Measurements from ENCODE around the gene PDE7B. TPM values are rescaled to one million over a fixed set of nuclear protein-coding genes. Genes with fewer than 3 reads are reported as not detected.

PDE7B gene
- total RNA-seq, 4 donors from 2014 or later: 2.9 to 23.6 (median 5.2) TPM

GRCh38 chr6:135920689-135921088 lies 69.2 kb downstream of the PDE7B start:
- no peak overlapping the region for H3K4me3 ChIP-seq
- peaks cover 3 to 24% (median 13%) of the 10 kb centered on the region in 3 donors for H3K4me1 ChIP-seq
- TF ChIP-seq EP300 (IDR thresholded peaks at IDR 0.05) (no peak), CTCF (IDR thresholded peaks at IDR 0.05) (no peak), POLR2A (IDR thresholded peaks at IDR 0.05) (no peak)
- no peaks in the 10 kb centered on the region for H3K9me3 ChIP-seq
- no peaks in the 10 kb centered on the region for H3K36me3 ChIP-seq
- H3K27ac ChIP-seq: no peak overlapping the region
- no peak for ATAC-seq
- WGBS, 2 donors (ENCODE audit: low coverage in 1 of 2): 89% methylated on average over 7 of the region's 7 CpGs
- no peaks in the 10 kb centered on the region for H3K27me3 ChIP-seq

GRCh38 chr6:135921188-135921587 lies 69.7 kb downstream of the PDE7B start:
- WGBS, 2 donors (ENCODE audit: low coverage in 1 of 2): 45 to 60% methylated on average over 2 of the region's 2 CpGs
- peaks cover 3 to 24% (median 13%) of the 10 kb centered on the region in 3 donors for H3K4me1 ChIP-seq
- no peaks in the 10 kb centered on the region for H3K27me3 ChIP-seq
- TF ChIP-seq EP300 (IDR thresholded peaks at IDR 0.05): no peak
- no peak for TF ChIP-seq POLR2AphosphoS5 (IDR thresholded peaks at IDR 0.05)
- TF ChIP-seq CTCF (IDR thresholded peaks at IDR 0.05): no peak
- TF ChIP-seq POLR2A (IDR thresholded peaks at IDR 0.05): no peak
- ATAC-seq: no peak
- no peak overlapping the region for H3K4me3 ChIP-seq
- no peaks in the 10 kb centered on the region for H3K9me3 ChIP-seq
- no peak overlapping the region for H3K27ac ChIP-seq
- H3K36me3 ChIP-seq: no peaks in the 10 kb centered on the region

GRCh38 chr6:135922174-135922573 lies 70.7 kb downstream of the PDE7B start:
- peak overlapping the region; percentile 18 to 52 (median 34) for H3K27ac ChIP-seq
- H3K36me3 ChIP-seq: no peaks in the 10 kb centered on the region
- H3K27me3 ChIP-seq: no peaks in the 10 kb centered on the region
- H3K4me3 ChIP-seq: no peak overlapping the region
- no peak for TF ChIP-seq POLR2A (IDR thresholded peaks at IDR 0.05)
- TF ChIP-seq CTCF (IDR thresholded peaks at IDR 0.05): no peak
- no peak for TF ChIP-seq EP300 (IDR thresholded peaks at IDR 0.05)
- TF ChIP-seq POLR2AphosphoS5 (IDR thresholded peaks at IDR 0.05): no peak
- peak; percentile 55 for ATAC-seq
- no peaks in the 10 kb centered on the region for H3K9me3 ChIP-seq
- peaks cover 3 to 24% (median 13%) of the 10 kb centered on the region in 3 donors for H3K4me1 ChIP-seq

GRCh38 chr6:135922746-135923145 lies 71.2 kb downstream of the PDE7B start:
- WGBS, 2 donors (ENCODE audit: low coverage in 1 of 2): 5 to 6% methylated on average over 3 of the region's 3 CpGs
- Histone ChIP-seq H3K27me3 (no peaks in the 10 kb centered on the region), H3K27ac (peak overlapping the region in 2 of 4 donors; percentile 20 to 50), H3K9me3 (no peaks in the 10 kb centered on the region), H3K36me3 (no peaks in the 10 kb centered on the region), H3K4me1 (peaks cover 3 to 24% (median 13%) of the 10 kb centered on the region in 3 donors), H3K4me3 (no peak overlapping the region)
- ATAC-seq: no peak
- no peak for TF ChIP-seq CTCF (IDR thresholded peaks at IDR 0.05)
- TF ChIP-seq POLR2AphosphoS5 (IDR thresholded peaks at IDR 0.05): no peak
- TF ChIP-seq POLR2A (IDR thresholded peaks at IDR 0.05): no peak
- TF ChIP-seq EP300 (IDR thresholded peaks at IDR 0.05): no peak

GRCh38 chr6:135932651-135933050 lies 81.2 kb downstream of the PDE7B start:
- H3K27me3 ChIP-seq: no peaks in the 10 kb centered on the region

More at GRCh38 chr6:135932651-135933050, 81.2 kb downstream of the PDE7B start:
- no peaks in the 10 kb centered on the region for H3K36me3 ChIP-seq
- no peak for ATAC-seq
- no peak overlapping the region for H3K27ac ChIP-seq
- TF ChIP-seq CTCF (IDR thresholded peaks at IDR 0.05): no peak
- TF ChIP-seq POLR2A (IDR thresholded peaks at IDR 0.05): no peak
- no peak for TF ChIP-seq POLR2AphosphoS5 (IDR thresholded peaks at IDR 0.05)
- no peak for TF ChIP-seq EP300 (IDR thresholded peaks at IDR 0.05)
- H3K4me1 ChIP-seq: no peaks in the 10 kb centered on the region
- no peaks in the 10 kb centered on the region for H3K9me3 ChIP-seq
- WGBS, 2 donors (ENCODE audit: low coverage in 1 of 2): 81 to 89% methylated on average over 4 of the region's 4 CpGs
- H3K4me3 ChIP-seq: no peak overlapping the region
